GM18526 (cell line): ENCODE results near the gene SUPT20H.
A peak's percentile ranks its signal among the peaks of the same experiment; 100 is the strongest.

Experiments used
- POLR2A ChIP-seq: IDR thresholded peaks from 3 replicates; pipeline ENCODE4 v1.6.1; 2011; ENCODE audit not compliant: insufficient read length; ENCODE audit errors: extremely low read depth

SUPT20H gene

DNA sequence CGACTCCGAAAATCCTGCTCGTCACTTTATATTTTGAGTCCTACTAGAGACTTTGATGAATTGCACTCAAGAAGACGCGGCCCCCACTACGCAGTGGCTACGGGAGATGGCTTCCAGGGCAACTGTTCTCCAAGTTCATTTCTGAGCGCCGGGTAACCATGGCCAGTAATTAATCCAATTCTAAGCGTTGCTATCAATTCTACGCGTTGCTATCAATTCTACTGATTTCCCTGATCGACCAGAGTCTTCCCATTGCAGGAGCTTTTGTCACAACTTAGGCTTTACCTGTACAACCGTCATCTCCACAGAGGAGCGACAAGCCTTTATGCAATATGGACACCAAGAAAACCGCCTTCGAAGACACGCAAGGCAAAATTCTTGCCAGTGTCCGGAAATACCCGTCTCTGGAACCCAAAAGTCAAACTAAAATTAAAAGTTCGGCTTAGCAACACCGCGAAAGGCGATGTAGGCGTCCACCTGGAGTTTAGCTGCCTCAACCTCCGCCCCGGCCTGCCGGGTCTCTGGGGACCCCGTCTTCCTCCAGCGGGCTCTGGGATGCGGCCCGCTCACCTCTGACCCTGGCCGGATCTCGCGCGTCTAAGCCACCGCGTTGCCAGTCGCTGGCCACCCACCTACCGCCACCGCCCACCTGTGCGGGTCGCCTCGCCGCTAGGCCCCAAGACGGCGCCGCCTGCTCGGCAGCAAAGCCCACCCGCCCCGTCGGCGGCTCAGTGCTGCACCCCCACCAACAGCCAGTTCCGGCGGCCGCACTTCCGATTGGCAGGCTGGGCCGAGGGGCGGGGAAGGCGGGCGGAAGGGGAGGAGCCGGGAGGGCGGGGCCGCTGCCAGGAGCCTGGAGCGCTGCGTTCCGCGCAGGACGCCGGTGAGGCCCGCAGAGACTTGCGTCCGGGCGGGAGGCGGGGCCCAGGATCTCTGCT lies at the start of gene SUPT20H:
TSS of gene SUPT20H (minus strand) at position 779 of the 938 bp plus-strand sequence. CDS start 8,198 bp downstream, outside the sequence.
- peak; percentile 83 for TF ChIP-seq POLR2A

- TF ChIP-seq POLR2A = no peak
Measured at GRCh38 chr13:37109051-37109678, 49.7 kb upstream of the SUPT20H start.

- no peak for TF ChIP-seq POLR2A
Measured at GRCh38 chr13:37107868-37108267, 48.4 kb upstream of the SUPT20H start.

- TF ChIP-seq POLR2A = no peak
Measured at GRCh38 chr13:37107456-37107855, 48.0 kb upstream of the SUPT20H start.

DNA sequence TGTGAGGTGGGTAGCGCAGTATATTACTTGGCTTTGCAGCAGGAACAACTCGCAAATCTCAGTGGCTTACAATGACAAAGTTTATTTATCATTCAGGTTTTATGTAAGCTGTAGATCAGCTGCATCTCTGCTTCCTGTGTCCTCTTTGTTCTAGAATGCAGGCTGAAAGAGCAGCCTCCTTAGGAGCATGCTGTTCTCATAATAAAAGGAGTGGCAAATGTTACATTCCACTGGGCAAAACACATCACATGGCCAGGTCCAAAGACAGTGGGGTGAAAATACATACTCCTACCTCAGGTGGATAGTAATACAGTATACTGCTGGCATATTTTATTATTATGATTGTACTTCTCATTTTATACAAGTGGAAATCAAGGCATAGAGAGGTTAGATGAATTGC lies 47.2 kb upstream of the SUPT20H start:
- TF ChIP-seq POLR2A = no peak

GRCh38 chr13:37105251-37105714 lies 45.8 kb upstream of the SUPT20H start, which contains the start of gene CSNK1A1L:
CSNK1A1L (minus strand) TSS chr13:37105664; CDS start chr13:37105256, 408 bp downstream.
- TF ChIP-seq POLR2A = no peak

DNA sequence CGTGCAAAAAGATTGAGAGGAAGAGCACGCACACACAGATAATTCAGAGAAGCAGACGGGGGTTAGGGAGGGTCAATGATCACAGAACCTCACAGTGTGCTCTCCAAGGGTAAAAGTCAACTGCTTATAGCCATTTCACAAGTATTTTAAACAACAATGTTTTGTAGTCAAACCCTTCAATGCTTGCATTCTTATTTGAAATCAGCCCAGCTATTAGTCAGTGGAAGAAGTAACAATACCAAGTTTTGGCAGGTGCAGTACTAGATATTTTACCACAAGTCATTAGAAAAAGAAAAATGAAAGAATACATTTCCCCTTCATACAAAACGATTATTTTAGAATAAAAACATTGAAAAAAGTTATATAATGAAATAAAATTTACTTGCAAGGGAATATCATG lies 43.4 kb upstream of the SUPT20H start:
- no peak for TF ChIP-seq POLR2A

DNA sequence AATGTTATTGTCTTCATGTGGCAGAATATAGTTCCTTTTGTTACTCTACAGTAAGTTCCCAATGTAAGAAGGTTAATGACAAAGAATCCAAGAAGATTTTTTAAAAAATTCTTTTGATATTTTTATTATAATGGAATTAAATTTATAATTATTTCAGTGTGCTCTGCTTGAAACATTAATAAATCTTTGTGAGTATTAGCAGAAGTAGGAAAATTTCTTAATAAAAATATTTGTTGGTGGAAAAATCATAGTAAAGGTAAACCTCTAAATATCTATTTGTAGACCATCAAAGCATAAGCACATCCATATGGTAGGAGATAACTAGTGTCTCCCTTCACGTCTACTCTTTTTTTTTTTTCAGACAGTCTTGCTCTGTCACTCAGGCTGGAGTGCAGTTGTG lies 41.7 kb upstream of the SUPT20H start:
- TF ChIP-seq POLR2A = no peak

DNA sequence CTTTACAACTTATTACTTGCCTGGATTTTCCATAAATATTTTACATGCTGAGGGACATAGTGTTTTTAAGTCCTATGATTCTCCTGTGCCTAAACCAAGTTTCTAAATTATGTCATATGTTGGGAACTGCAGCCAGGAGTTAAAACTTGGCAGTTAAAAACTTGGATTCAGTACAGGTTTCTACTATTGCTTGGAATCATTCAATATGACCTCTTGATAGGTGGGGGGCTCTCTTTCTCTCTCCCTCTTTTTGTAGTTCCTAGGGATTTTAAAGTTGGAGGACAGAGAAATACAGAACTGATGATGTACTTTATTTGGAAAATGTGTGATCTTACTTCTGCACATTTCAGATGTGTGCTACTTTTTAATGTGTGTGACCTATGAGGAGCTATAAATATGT lies 41.2 kb upstream of the SUPT20H start:
- TF ChIP-seq POLR2A = no peak

DNA sequence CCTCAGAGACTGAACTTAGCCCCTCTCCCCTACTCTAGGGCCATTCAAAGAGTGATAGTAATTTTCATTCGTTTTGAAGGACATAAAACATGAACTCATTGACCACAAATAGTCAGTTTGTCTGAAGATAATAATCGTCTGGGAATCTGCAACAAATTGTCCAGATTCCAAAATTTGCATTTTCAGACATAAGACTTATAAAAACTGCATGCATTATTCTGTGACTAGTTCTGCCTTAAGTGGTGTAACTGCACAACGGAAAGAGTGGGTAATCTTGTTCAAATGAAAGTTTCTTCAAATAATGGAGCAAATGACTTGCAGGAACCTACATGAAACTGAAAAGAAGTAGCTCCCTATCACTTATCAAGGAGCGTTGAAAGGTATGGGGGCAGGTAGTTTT lies 37.6 kb upstream of the SUPT20H start:
- no peak for TF ChIP-seq POLR2A

- TF ChIP-seq POLR2A = no peak
Measured at GRCh38 chr13:37094840-37095239, 35.4 kb upstream of the SUPT20H start.

- no peak for TF ChIP-seq POLR2A
Measured at GRCh38 chr13:37094099-37094498, 34.6 kb upstream of the SUPT20H start.

DNA sequence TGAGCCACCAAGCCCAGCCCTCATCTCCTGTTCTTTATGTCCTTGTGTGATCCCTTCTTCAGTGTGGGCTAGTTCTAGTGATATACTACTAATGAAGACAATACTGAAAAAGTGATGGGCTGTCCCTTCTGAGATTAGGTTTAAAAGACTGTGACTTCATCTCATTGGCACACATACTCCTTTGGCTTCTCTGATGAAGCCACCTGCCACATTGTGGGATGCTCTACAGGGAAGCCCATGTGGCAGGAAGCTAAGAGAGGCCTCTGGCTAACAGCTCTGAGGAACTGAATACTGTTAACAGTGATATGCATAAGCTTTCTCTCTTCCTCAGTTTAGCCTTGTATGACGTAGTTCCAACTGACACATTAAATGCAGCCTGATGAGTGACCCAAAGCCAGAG lies 32.3 kb upstream of the SUPT20H start:
- TF ChIP-seq POLR2A = no peak

GRCh38 chr13:37090912-37091311 lies 31.4 kb upstream of the SUPT20H start:
- TF ChIP-seq POLR2A = no peak

DNA sequence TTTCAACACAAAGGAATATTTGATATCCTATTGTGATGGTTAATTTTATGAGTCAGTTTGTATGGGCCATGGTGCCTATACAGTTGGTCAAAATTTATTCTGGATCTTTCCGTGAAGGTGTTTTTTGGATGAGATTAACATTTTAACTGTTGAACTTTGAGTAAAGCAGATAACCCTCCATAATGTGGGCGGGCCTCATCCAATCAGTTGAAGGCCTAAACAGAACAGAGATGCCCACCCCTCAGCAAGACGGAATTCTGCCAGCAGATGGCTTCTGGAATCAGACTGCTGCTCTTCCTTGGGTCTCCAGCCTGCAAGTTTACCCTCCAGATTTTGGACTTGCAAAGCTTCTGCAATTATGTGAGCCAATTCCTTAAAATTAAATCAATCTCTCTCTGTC lies 30.0 kb upstream of the SUPT20H start:
- no peak for TF ChIP-seq POLR2A

DNA sequence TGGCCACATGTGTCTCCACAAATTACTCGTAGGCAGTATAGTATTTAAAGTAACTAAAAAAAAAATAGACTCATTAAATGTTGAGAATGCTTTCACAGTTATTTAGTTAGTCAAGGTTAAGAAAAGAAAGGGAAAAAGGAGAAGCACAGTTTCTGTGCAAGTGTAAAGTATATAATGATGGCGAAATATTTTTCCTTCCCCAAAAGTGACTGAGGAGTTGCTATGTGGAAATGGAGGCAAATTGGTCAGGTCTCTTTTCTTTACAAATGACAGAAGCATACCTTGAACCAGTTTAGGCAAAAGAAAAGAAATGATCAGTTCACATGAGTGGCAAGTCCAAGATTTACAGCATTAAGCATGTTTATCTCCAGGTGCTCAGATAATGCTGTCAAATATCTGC lies 28.0 kb upstream of the SUPT20H start:
- no peak for TF ChIP-seq POLR2A
